Activated effector memory CD4-positive, alpha-beta T cell treated with Interleukin-2 at 50 U/mL for 16 hours (primary cell): Measurements from ENCODE around the gene RANBP17.
"Not testable (repeated sequence)": the region's sequence is repeated elsewhere in the genome, so short reads cannot be mapped to it uniquely, and the experiment has no call there.

ENCODE experiments used
- DNase-seq: peaks from one replicate; pipeline ENCODE4 v3.0.0-alpha.2; 2020

Gene RANBP17

GRCh38 chr5:170960567-170960966, 98.7 kb downstream of the RANBP17 start:
- DNase-seq = no peak

- no peak for DNase-seq
These were observed 101.7 kb downstream of the RANBP17 start for GRCh38 chr5:170963521-170963920.

GRCh38 chr5:170974461-170974860, 112.6 kb downstream of the RANBP17 start:
- DNase-seq = no peak

- DNase-seq = not testable (repeated sequence)
These were observed 118.4 kb downstream of the RANBP17 start for GRCh38 chr5:170980261-170980660.

- no peak for DNase-seq
These were observed 123.7 kb downstream of the RANBP17 start for GRCh38 chr5:170985486-170985885.

- DNase-seq = no peak
These were observed 124.8 kb downstream of the RANBP17 start for GRCh38 chr5:170986598-170986997.

- no peak for DNase-seq
These were observed 131.7 kb downstream of the RANBP17 start for GRCh38 chr5:170993476-170993875.

GRCh38 chr5:171010086-171010485, 148.3 kb downstream of the RANBP17 start:
- DNase-seq = no peak

GRCh38 chr5:171010816-171011215, 149.0 kb downstream of the RANBP17 start:
- DNase-seq = no peak

GRCh38 chr5:171023508-171023907, 161.7 kb downstream of the RANBP17 start:
- no peak for DNase-seq

- no peak for DNase-seq
These were observed 162.3 kb downstream of the RANBP17 start for GRCh38 chr5:171024084-171024483.

- no peak for DNase-seq
These were observed 167.6 kb downstream of the RANBP17 start for GRCh38 chr5:171029401-171029800.

- no peak for DNase-seq
These were observed 170.2 kb downstream of the RANBP17 start for GRCh38 chr5:171031977-171032376.

- DNase-seq = no peak
These were observed 170.7 kb downstream of the RANBP17 start for GRCh38 chr5:171032435-171032973.

GRCh38 chr5:171041893-171042292, 180.1 kb downstream of the RANBP17 start:
- not testable (repeated sequence) for DNase-seq

GRCh38 chr5:171050916-171051315, 189.1 kb downstream of the RANBP17 start:
- no peak for DNase-seq

- no peak for DNase-seq
These were observed 194.1 kb downstream of the RANBP17 start for GRCh38 chr5:171055875-171056454.

GRCh38 chr5:171067540-171068130, 205.8 kb downstream of the RANBP17 start:
- no peak for DNase-seq

GRCh38 chr5:171074747-171075146, 212.9 kb downstream of the RANBP17 start:
- DNase-seq = no peak

- DNase-seq = no peak
These were observed 218.5 kb downstream of the RANBP17 start for GRCh38 chr5:171080186-171080938.

GRCh38 chr5:171081319-171081718, 219.5 kb downstream of the RANBP17 start:
- DNase-seq = no peak

- no peak for DNase-seq
These were observed 230.4 kb downstream of the RANBP17 start for GRCh38 chr5:171092194-171092593.

GRCh38 chr5:171093598-171093997, 231.8 kb downstream of the RANBP17 start:
- no peak for DNase-seq

GRCh38 chr5:171094356-171094755, 232.5 kb downstream of the RANBP17 start:
- no peak for DNase-seq
